Right atrium auricular region (tissue), 2 donors: Measurements from ENCODE around the gene NUDT12. TPM values are rescaled to one million over a fixed set of nuclear protein-coding genes. Genes with fewer than 3 reads are reported as not detected.

Source experiments
- DNase-seq: peaks from one replicate; pipeline ENCODE4 v3.0.0-alpha.2; 2019; ENCODE audit warnings: low spot score
- H3K27ac ChIP-seq, 2 donors: fragments of 200-600 bp; sonication (generic); 1 replicate in 1 of 2; 2 replicates in 1 of 2; pipeline ENCODE4 v1.5.1; 2016 to 2019
- H3K27me3 ChIP-seq, 2 donors: fragments of 200-600 bp; sonication (generic); one replicate each; pipeline versions ENCODE4 v1.5.1 to v1.6.0; 2017 to 2019
- H3K36me3 ChIP-seq: fragments of 200-600 bp; sonication (generic); one replicate; pipeline ENCODE4 v1.5.1; 2016
- H3K4me1 ChIP-seq, 2 donors: fragments of 200-600 bp; sonication (generic); one replicate each; pipeline versions ENCODE4 v1.5.1 to v1.6.0; 2017 to 2019
- H3K4me3 ChIP-seq, 2 donors: fragments of 200-600 bp; sonication (generic); 1 replicate in 1 of 2; 2 replicates in 1 of 2; pipeline ENCODE4 v1.5.1; 2017 to 2019; ENCODE audit warnings: mild to moderate bottlenecking in 1 of 2, moderate library complexity in 1 of 2
- H3K9me3 ChIP-seq, 2 donors: fragments of 200-600 bp; sonication (generic); one replicate each; pipeline ENCODE4 v1.5.1; 2019
- total RNA-seq, 2 donors: library from RNA; depleted of rRNA; stranded (reverse); fragments of >200 nt; gene quantifications; one replicate each; pipeline ENCODE4 v1.1.0, GENCODE V29; 2016
- TF ChIP-seq, protein P1 (sequence below), 2 donors: fragments of 200-600 bp; sonication (generic); IDR thresholded peaks; one replicate each; pipeline ENCODE4 v1.5.1; 2019; ENCODE audit warnings: antibody characterized with exemption in 2 of 2

The NUDT12 gene
- total RNA-seq, 2 donors from 2014 or later: 6.2 to 11.5 TPM

- no peak for DNase-seq
- H3K36me3 ChIP-seq: no peaks in the 10 kb centered on the region
- no peaks in the 10 kb centered on the region for H3K9me3 ChIP-seq
- no peaks in the 10 kb centered on the region for H3K4me1 ChIP-seq
- TF ChIP-seq, protein P1, sequence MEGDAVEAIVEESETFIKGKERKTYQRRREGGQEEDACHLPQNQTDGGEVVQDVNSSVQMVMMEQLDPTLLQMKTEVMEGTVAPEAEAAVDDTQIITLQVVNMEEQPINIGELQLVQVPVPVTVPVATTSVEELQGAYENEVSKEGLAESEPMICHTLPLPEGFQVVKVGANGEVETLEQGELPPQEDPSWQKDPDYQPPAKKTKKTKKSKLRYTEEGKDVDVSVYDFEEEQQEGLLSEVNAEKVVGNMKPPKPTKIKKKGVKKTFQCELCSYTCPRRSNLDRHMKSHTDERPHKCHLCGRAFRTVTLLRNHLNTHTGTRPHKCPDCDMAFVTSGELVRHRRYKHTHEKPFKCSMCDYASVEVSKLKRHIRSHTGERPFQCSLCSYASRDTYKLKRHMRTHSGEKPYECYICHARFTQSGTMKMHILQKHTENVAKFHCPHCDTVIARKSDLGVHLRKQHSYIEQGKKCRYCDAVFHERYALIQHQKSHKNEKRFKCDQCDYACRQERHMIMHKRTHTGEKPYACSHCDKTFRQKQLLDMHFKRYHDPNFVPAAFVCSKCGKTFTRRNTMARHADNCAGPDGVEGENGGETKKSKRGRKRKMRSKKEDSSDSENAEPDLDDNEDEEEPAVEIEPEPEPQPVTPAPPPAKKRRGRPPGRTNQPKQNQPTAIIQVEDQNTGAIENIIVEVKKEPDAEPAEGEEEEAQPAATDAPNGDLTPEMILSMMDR (IDR thresholded peaks at IDR 0.05): no peak
- no peaks in the 10 kb centered on the region for H3K27me3 ChIP-seq
- H3K4me3 ChIP-seq: no peak overlapping the region
- H3K27ac ChIP-seq: no peak overlapping the region
These were observed 10.8 kb upstream of the NUDT12 start for GRCh38 chr5:103573411-103573810.

GRCh38 chr5:103572454-103572853, 9.9 kb upstream of the NUDT12 start:
- Histone ChIP-seq H3K4me3 (no peak overlapping the region), H3K36me3 (no peaks in the 10 kb centered on the region), H3K9me3 (no peaks in the 10 kb centered on the region), H3K27ac (no peak overlapping the region), H3K4me1 (no peaks in the 10 kb centered on the region), H3K27me3 (no peaks in the 10 kb centered on the region)
- TF ChIP-seq, protein P1 (IDR thresholded peaks at IDR 0.05): no peak
- DNase-seq: no peak

GRCh38 chr5:103571730-103572129, 9.1 kb upstream of the NUDT12 start:
- no peak for DNase-seq
- Histone ChIP-seq H3K36me3 (no peaks in the 10 kb centered on the region), H3K4me1 (no peaks in the 10 kb centered on the region), H3K27ac (no peak overlapping the region), H3K9me3 (no peaks in the 10 kb centered on the region), H3K4me3 (no peak overlapping the region), H3K27me3 (no peaks in the 10 kb centered on the region)
- TF ChIP-seq, protein P1 (IDR thresholded peaks at IDR 0.05): no peak

DNA sequence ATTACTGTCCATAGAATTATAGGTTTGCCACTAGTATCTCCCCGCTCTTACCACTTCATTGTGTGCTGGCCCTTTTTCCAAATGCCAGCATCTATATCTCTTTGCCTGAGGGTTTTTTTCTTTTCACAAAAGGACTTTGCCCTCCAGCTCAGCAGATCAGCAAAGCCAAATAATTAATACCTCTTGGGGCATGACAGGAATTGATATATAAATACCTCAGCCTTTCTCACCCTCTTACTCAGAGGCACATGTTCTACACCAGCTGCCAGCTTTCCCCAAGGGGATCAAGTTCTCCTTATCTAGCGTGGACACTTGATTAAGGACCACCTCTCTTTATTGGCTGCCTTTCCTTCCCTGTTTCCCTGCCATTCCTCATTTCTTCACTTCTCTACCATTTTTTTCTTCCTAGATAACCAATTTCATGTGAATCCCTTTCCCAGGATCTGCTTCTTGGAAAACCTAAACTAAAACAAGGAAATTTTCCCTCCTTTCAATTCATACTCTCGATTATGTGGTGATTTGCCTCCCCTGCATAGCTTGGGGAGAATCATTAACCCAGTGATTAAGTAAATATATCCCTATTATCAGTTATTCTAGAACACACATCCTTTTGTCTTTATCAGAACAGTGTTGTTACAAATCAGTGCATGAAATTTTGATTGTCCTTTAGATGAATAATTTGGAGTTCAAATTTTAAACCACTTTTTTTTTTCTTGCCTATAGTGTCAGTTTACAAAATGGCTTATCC, 6.9 kb upstream of the NUDT12 start:
- H3K27ac ChIP-seq: no peak overlapping the region
- no peak for DNase-seq
- no peaks in the 10 kb centered on the region for H3K4me1 ChIP-seq
- TF ChIP-seq, protein P1 (IDR thresholded peaks at IDR 0.05): no peak
- no peaks in the 10 kb centered on the region for H3K36me3 ChIP-seq
- H3K9me3 ChIP-seq: no peaks in the 10 kb centered on the region
- H3K4me3 ChIP-seq: no peak overlapping the region
- H3K27me3 ChIP-seq: no peaks in the 10 kb centered on the region

- Histone ChIP-seq H3K36me3 (no peaks in the 10 kb centered on the region), H3K27me3 (no peaks in the 10 kb centered on the region)
- TF ChIP-seq, protein P1 (IDR thresholded peaks at IDR 0.05): no peak
These were observed 3.1 kb upstream of the NUDT12 start for GRCh38 chr5:103565719-103566118.

More at GRCh38 chr5:103565719-103566118, 3.1 kb upstream of the NUDT12 start:
- no peak for DNase-seq
- Histone ChIP-seq H3K9me3 (no peaks in the 10 kb centered on the region), H3K27ac (no peak overlapping the region), H3K4me1 (peaks cover 0 to 9% of the 10 kb centered on the region in 2 donors), H3K4me3 (no peak overlapping the region)
